Endometrium (tissue), 2 donors: ENCODE measurements around the gene RAB15.

Source experiments
- FAIRE-seq: peaks from 2 replicates; lab custom pipeline; 2012; peaks lifted over from hg19 to GRCh38; lab: Jason Lieb, UNC
- donor health status: control.
- donor health status: control.

The RAB15 gene

GRCh38 chr14:64971943-64972791 lies at the start of gene RAB15:
RAB15 (minus strand) TSS chr14:64972336; CDS start chr14:64972076, 260 bp downstream.
- FAIRE-seq = no peak

GRCh38 chr14:65019944-65020566 lies 47.9 kb upstream of the RAB15 start:
- peak; percentile 98 for FAIRE-seq

- no peak for FAIRE-seq
These were observed 44.3 kb upstream of the RAB15 start for GRCh38 chr14:65016471-65016870.

GRCh38 chr14:65015391-65015790 lies 43.3 kb upstream of the RAB15 start:
- no peak for FAIRE-seq

- FAIRE-seq = no peak
These were observed 40.2 kb upstream of the RAB15 start for GRCh38 chr14:65012353-65012752.

GRCh38 chr14:65011538-65011937 lies 39.4 kb upstream of the RAB15 start:
- no peak for FAIRE-seq

GRCh38 chr14:65010211-65010931 lies 38.2 kb upstream of the RAB15 start:
- no peak for FAIRE-seq

- no peak for FAIRE-seq
These were observed 35.1 kb upstream of the RAB15 start for GRCh38 chr14:65007202-65007601.

- FAIRE-seq = no peak
These were observed 34.2 kb upstream of the RAB15 start for GRCh38 chr14:65006261-65006721.

GRCh38 chr14:65003394-65003793 lies 31.3 kb upstream of the RAB15 start:
- FAIRE-seq = no peak

- FAIRE-seq = no peak
These were observed 30.6 kb upstream of the RAB15 start for GRCh38 chr14:65002586-65003210.

- FAIRE-seq = no peak
These were observed 29.6 kb upstream of the RAB15 start for GRCh38 chr14:65001723-65002122.

- FAIRE-seq = no peak
These were observed 28.9 kb upstream of the RAB15 start for GRCh38 chr14:65000898-65001591.

GRCh38 chr14:64998455-64998931 lies 26.4 kb upstream of the RAB15 start:
- FAIRE-seq = no peak

- FAIRE-seq = no peak
These were observed 25.1 kb upstream of the RAB15 start for GRCh38 chr14:64997108-64997794.

GRCh38 chr14:64995291-64995690 lies 23.2 kb upstream of the RAB15 start:
- no peak for FAIRE-seq

GRCh38 chr14:64994540-64994939 lies 22.4 kb upstream of the RAB15 start:
- FAIRE-seq = no peak

- FAIRE-seq = no peak
These were observed 21.3 kb upstream of the RAB15 start for GRCh38 chr14:64993266-64993930.

- FAIRE-seq = no peak
These were observed 20.3 kb upstream of the RAB15 start for GRCh38 chr14:64992328-64992885.

- no peak for FAIRE-seq
These were observed 18.8 kb upstream of the RAB15 start for GRCh38 chr14:64990939-64991338.
